ENCODE results near the gene CACNB1. TPM values are rescaled to one million over a fixed set of nuclear protein-coding genes. Genes with fewer than 3 reads are reported as not detected.

The CACNB1 gene
- total and polyA plus RNA-seq, 2 of the 4 experiments (the other 2 are of a cell fraction) = 2.5 to 8.6 TPM

- no peak for TF ChIP-seq ELK1 (IDR thresholded peaks at IDR 0.05; ENCODE audit: borderline replicate concordance, low read depth, low read length)
Observed at GRCh38 chr17:39151150-39151942, 46.1 kb downstream of the CACNB1 start, which contains the start of gene PLXDC1 (continued).

- H3K4me1 ChIP-seq (ENCODE audit: control insufficient read depth, insufficient read depth, low read length) = no peaks in the 10 kb centered on the region; the same call in 1 of the 2 replicates
- H4K5ac ChIP-seq (ENCODE audit: low read depth, low read length) = no peak overlapping the region
- H3K27me3 ChIP-seq (ENCODE audit: control insufficient read depth, insufficient read depth, low read length) = peaks cover 20% of the 10 kb centered on the region
- H2BK120ac ChIP-seq (ENCODE audit: low read depth, low read length) = no peak overlapping the region
- no peak overlapping the region for H4K8ac ChIP-seq (ENCODE audit: low read depth in 2 of 2, low read length in 2 of 2)
- intact Hi-C loops (cut with micrococcal nuclease) = no loop called here
- no peaks in the 10 kb centered on the region for H3K9me1 ChIP-seq (ENCODE audit: insufficient read depth, low read length)
- H3K36me3 ChIP-seq (ENCODE audit: control insufficient read depth, insufficient read depth, low read length) = no peaks in the 10 kb centered on the region
- H3K9ac ChIP-seq (ENCODE audit: low read depth, low read length) = no peak overlapping the region
- H3K27ac ChIP-seq (ENCODE audit: insufficient read depth, low read length) = no peak overlapping the region
- peaks cover 4% of the 10 kb centered on the region; the same call in 1 of the 2 replicates for H4K20me1 ChIP-seq (ENCODE audit: insufficient read depth, low read length)
- no peak overlapping the region for H3K14ac ChIP-seq (replicated peaks; ENCODE audit: low read depth, low read length)
- CTCF ChIA-PET = interaction anchor here (1.4 kb wide), 1 partner anchor 168 kb away, joined by 7 read pairs; no protein-coding TSS in a partner anchor
- dilution Hi-C loops (cut with HindIII; ENCODE audit: low sequenced_read_pairs, unreplicated experiment) = no loop called here
- H3K4me2 ChIP-seq (ENCODE audit: low read depth, low read length) = no peak overlapping the region
- H3K18ac ChIP-seq (ENCODE audit: low read depth, low read length) = no peak overlapping the region
- no peak overlapping the region for H3K56ac ChIP-seq (ENCODE audit: extremely low read depth, insufficient read depth, low read length)
- TF ChIP-seq MXI1 (IDR thresholded peaks at IDR 0.05; ENCODE audit: borderline replicate concordance, low read depth, low read length) (no peak), USF2 (IDR thresholded peaks at IDR 0.05; ENCODE audit: low read depth, low read length) (no peak), POLR2A (IDR thresholded peaks at IDR 0.05; ENCODE audit: low read depth, low read length) (no peak), RAD21 (IDR thresholded peaks at IDR 0.05; ENCODE audit: low read length) (no peak), MAZ (IDR thresholded peaks at IDR 0.05; ENCODE audit: borderline replicate concordance, low read depth, low read length) (no peak), ELK1 (IDR thresholded peaks at IDR 0.05; ENCODE audit: borderline replicate concordance, low read depth, low read length) (no peak), FOS (IDR thresholded peaks at IDR 0.05; ENCODE audit: low read depth, low read length) (no peak)
- DNase-seq (no peak), ATAC-seq (ENCODE audit: low read depth) (no peak)
- no peaks in the 10 kb centered on the region for H3K79me1 ChIP-seq (ENCODE audit: low read depth in 1 of 2, low read length in 2 of 2)
- POLR2A ChIA-PET (ENCODE audit: unreplicated experiment) = no interaction called here
- no peaks in the 10 kb centered on the region for H3K9me3 ChIP-seq (ENCODE audit: control insufficient read depth, insufficient read depth, low read length)
- H2BK15ac ChIP-seq (ENCODE audit: low read depth, low read length) = no peak overlapping the region
- in situ Hi-C loops (cut with MboI; ENCODE audit: low sequenced_read_pairs) = loop anchor here (5.0 kb wide), 1 partner anchor 168 kb away; no protein-coding TSS in a partner anchor
- WGBS, 2 experiments (ENCODE audit: extremely low coverage in 2 of 2, insufficient read length in 1 of 2) = no CpG with 5 or more reads among the region's 5 CpGs
- no peak overlapping the region for H2AK9ac ChIP-seq (replicated peaks; ENCODE audit: low read depth, low read length, poor library complexity)
- H2BK5ac ChIP-seq (ENCODE audit: low read depth, low read length, poor library complexity, severe bottlenecking) = no peak overlapping the region
- H2AFZ ChIP-seq (replicated peaks; ENCODE audit: low read length, poor library complexity) = peak overlapping the region; percentile 69
- H3K4me3 ChIP-seq (ENCODE audit: insufficient read depth, low read depth, low read length) = no peak overlapping the region
- BruUV-seq (replicated peaks) = no TSS peak
- H2AK5ac ChIP-seq (ENCODE audit: low read depth, low read length) = no peak overlapping the region
- no peak overlapping the region for H3K4ac ChIP-seq (ENCODE audit: low read depth, low read length)
- no peak overlapping the region for H4K91ac ChIP-seq (ENCODE audit: insufficient read depth, low read depth, low read length)
- no peak overlapping the region for H2BK20ac ChIP-seq (ENCODE audit: low read depth, low read length)
- H3K23ac ChIP-seq (ENCODE audit: low read depth, low read length) = no peak overlapping the region
Observed at GRCh38 chr17:39150795-39151149, 46.7 kb downstream of the CACNB1 start.

Measured in IMR-90 (cell line).